Colon (tissue), 2 donors: ENCODE measurements around the gene TFAP2A.

Source experiments
- FAIRE-seq: peaks from 2 replicates; lab custom pipeline; 2012; peaks lifted over from hg19 to GRCh38; lab: Jason Lieb, UNC
- donor health status: control.
- donor health status: control.

TFAP2A gene

DNA sequence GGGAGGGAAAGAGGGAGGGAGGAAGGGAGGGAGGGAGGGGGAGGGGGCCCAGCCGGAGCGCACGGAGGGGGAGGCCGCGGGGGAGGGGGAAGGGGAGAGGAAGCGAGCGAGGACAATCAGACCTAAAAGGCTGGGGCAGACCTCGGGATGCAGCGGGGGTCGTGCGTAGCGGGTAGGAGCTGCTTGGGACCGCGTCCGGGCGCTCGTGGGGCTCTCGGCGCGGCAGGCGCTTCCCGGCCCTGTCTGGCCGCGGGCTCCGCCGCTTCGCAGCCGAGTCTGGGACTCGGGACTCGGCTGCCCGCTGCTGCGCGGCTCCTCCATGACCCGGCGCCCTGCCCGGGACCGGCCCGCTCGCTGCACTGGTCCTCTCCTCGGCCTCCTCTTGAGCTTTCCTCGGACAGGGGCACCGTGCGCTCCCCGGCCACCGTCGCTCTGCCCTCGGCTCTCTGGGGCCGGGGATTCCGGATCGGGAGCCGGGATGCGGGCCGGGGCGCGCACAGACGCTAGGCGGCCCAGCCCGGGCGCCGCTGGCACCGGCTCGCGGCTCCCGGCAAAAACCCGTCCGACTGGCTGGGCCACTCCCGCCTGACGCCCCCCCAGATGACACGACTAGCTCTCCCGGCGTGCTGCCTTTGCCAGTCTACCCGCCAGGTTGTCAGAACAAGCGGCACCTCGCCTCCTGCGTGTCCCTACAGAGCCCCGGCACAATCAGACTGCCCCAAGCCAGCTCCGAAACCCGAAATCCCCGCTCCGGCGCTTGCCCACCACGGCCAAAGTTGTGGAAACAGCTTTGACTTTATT lies 2.2 kb downstream of the TFAP2A start:
- FAIRE-seq: no peak

DNA sequence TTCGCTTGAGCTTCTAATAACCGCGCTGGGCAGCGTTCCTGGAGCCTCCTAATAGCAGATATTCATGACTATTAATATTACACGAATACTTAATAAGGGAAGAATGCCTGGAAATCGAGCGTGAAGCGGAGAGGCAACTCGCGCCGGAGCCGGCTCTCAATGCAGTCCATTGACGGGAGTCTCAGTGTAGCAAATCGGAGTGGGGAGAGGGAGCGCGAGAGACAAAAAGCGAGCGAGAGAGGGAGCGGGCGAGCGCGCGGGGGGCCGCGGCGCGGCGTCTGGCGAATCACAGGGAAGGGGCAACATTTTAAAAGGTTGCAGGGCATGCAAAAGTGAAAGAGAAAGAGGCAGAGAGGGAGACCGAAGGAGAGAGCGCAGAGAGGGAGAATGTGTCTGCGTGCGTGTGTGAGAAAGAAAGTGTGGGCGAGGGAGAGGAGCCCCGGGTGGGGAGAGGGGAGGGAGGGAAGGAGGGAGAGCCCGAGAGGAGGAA lies 2.9 kb downstream of the TFAP2A start:
- FAIRE-seq: no peak

DNA sequence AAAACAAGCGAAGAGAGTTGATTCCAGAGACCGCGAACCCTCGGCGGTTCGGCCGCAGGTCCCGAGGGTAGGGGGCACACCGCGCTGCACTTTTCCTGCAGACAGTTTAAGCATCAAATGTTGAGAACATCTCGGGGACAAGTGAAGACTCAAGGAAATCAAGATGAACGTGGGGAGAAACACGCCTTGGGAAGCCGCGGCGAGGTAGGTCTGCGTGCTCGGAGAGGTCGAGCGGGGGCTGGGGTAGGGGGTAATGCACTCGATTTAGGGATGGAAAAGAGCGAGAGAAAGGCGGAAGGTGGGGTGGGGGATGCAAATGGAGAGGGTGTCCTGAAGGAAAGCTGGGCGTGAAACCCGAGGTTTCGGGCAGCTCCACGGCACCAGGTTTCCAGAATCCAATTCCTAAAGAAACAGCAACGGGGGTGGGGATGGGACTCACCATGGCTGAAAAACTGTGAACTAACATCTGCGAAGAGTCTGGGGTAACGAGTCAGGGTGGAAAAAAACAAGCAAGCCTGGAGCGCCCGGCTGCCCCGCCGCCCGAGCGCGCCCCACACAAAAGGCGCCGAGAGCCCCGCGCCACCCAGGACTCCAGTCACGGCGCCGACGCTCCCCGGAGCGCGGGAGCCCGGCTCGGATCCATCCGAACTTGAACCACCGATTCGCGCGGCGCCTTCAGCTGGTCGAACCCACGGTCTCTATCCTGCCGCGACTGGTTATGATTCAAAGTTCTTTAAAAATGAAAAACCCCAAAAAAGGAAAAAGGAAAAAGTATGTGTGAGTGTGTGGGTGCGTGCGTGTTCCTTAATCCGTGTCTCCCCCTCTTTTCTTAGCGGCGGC lies 3.5 kb downstream of the TFAP2A start:
- FAIRE-seq: no peak

DNA sequence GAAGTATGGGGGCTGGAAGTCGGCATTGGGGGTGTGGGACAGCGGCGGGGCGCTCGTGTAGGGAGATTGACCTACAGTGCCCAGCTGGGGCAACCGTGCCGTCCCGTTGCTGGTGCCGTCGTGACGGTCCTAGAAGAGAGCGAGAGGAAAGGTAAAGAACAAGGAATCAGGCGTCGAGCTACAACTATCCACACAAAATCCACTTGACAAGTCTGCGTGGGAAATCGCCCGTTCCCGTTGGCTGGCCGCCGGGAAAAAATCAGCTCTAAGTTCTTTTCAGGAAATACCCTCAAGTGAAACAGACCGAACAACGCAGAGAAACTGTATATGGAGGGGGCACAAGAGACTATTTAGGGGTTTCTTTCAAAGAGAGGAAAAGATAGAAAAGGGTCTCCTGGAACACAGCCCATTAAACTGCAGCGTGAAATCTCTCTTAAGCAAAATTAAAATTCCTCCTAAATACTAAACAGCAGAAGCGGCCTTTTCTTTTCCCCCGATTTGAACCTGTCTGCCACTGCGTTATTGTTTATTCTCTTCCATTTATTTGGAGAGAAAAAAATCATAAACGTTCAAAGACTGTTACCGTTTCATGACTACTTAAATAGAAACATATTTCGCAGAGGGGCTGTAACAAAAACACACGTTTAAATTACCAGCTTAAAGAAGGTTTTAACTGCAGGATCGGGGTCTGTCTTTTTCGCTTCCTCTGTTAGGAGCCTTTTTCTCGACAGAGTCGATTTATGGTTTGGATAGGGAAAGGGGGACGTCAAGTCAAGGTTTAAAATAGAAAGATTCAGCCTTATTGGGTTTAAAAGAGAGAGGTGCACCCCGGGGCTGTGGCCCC lies 4.4 kb downstream of the TFAP2A start:
- FAIRE-seq: no peak

DNA sequence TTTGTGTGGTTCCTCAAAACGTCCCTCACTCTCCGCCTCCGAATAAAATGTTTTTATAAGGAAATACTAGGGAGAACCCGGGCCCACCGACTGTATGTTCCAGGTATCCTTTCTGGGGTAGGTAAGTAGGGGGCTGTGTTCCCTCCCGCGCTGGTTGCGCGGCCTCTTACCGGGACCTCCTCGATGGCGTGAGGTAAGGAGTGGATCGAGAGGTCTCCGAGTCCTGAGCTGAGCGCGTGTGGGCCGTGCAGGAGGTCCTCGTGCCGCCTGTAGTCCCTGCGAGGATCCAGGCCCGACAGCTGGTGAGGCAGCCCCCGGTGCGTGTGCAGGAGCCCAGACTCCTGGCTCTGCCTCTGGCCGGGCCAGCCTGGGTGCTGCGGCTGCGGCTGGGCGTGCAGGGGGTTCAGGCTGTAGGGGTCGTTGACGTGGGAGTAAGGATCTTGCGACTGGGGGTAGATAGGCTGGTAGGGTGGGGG lies 5.1 kb downstream of the TFAP2A start:
- FAIRE-seq: no peak

DNA sequence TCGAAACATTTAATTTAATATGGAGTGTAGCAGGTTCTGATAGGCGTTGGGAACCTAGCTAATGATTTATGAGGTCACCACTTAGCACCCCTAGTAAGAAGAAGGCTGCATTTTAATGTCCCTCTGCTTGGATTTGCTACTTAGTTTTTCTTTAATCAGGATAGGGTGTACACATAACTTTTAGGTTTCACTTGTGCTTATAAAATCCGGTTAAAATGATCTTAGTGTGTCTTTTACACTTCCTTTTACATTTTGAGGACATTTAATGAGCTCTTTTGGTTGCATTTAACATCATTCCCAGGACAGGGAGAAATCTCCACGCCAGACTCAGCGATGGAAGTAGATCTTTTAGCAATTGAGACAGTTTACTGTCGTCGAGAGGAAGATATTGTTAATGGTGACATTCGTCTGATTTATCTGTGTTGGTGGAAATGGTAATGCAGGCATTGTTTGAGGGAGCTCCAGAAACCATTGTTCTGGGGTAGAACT lies 5.6 kb downstream of the TFAP2A start:
- no peak for FAIRE-seq

DNA sequence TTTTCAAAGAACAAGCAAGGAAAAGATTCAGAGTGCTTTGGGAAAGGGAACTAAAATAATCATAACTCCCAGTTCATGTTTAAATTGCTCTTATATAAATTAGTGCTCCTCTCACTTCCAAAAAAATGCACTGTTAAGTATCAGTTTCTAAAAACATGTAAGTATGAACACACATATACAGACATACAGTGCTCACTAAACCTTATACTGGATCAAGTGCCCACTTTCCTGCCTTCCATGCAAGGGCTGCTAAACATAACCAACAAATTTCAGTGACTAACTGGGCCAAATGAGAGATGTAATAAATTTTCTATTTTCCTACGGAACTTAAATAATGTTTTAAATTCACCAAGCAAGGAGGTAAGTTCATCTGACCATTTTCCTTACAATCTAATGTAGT lies 6.4 kb downstream of the TFAP2A start:
- FAIRE-seq: no peak

DNA sequence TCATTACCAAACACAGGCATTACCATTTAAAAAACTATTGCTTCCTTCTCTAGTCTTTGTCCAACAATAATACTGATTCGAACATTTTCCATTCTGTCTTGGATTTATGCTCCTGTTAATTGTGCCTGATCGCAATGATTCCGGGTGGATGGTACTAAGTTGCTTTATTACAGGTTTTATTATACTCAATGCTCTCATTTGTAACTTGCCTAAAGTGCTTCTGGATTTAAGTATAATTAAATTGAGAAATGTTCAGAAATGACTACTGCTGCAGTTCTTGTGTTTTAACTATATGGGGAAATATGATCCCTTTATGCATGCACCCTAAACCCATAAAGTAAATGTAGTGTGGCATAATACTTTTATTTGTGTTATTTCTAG lies 7.2 kb downstream of the TFAP2A start:
- FAIRE-seq: no peak

DNA sequence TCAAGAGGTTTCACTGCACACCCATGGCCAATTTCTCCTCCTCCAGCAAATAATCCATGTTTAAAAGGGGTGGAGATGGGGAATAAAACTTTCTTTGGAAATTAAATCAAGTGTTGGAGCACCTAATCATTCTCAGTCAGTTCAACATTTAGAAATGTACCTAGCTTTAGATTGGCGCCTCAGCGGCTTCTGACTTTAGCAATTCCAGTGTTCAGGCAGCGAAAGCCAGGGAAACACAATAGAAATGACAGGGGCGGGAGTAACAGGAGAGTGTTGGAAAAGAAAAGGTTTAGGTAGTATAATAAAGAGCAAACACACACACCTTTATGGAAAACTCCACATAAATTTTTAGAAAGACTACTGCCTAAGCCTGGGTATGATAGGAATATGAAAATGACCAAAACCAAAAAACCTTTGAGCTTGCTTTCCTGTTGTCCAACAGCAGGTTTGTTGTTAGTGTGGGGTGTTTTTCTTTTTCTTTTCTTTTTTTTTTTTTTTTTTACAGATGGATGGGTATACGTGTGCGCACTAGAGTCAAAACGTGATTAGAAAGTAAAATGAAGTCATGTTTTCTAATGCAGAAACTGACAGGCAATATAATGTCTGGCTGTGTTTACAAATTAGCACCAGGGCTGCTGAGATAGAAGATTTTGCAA lies 7.7 kb downstream of the TFAP2A start:
- no peak for FAIRE-seq

DNA sequence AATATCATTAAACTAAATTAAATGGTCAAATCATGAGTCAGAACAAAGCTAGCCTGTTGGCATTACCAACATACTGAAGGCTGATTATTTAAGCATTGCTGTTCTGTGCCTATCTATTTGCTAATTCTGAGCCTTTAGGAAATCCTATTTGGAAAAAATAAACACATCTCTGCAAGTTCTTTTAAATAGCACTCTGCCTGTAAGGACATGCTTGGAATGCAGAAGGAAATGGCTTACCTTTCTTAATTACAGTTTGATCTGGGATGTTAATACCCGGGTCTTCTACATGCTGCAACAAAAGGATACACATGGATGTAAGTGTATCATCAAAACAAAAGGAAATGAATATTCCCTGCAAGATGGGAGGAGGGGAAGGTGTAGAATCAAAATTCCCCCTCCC lies 8.3 kb downstream of the TFAP2A start:
- FAIRE-seq: no peak

DNA sequence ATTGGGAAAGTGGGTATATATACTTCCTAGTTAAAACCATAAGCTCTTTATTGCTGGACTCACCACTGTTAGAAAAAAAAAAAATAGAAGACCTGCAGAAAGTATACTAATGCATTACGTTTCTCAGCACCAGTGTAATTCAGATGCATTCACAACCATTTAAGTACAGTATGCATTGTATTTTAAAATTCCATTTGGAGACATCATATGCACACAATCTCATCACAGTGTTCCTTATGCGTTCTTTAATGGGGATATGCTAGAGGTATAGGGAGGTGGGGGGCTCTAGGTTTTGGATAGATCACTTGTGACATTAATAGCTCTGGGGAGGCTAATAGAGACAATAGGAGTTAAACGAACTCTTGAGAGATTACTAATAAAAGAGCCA lies 9.4 kb downstream of the TFAP2A start:
- FAIRE-seq: no peak

DNA sequence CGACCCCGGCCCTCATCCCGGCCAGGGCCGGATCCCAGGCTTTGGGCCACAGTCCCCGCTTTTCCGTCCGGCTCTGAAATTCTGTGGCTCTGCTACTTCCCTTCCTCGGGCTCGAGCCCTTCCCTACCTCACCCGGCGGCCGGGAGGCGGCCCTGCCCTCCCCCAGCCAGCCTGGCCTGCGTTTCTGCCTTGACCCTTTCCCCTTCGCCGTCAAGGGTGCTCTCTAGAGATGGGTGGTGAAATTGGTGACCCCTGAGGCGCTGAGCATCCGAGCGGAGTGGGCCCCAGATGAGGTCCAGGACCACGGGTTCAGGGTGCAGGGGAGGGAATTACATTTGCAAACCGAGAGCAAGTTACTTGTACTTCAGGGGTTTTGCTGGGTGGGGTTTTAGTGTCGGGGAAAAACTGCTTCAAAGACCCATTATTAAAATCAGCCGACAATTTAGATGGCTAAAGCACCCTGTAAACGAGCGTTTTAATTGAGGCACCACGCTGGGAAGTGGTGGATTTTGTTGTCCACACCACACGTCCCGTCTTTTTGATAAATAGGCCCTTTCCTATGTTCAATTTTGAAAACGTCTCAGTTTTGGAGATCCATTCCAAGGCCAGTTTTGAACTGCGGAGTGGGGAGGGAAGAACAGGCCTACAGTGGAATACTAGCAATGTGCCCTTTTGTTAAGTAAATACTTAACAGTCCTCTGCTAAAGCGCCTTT lies 9.9 kb downstream of the TFAP2A start:
- no peak for FAIRE-seq

DNA sequence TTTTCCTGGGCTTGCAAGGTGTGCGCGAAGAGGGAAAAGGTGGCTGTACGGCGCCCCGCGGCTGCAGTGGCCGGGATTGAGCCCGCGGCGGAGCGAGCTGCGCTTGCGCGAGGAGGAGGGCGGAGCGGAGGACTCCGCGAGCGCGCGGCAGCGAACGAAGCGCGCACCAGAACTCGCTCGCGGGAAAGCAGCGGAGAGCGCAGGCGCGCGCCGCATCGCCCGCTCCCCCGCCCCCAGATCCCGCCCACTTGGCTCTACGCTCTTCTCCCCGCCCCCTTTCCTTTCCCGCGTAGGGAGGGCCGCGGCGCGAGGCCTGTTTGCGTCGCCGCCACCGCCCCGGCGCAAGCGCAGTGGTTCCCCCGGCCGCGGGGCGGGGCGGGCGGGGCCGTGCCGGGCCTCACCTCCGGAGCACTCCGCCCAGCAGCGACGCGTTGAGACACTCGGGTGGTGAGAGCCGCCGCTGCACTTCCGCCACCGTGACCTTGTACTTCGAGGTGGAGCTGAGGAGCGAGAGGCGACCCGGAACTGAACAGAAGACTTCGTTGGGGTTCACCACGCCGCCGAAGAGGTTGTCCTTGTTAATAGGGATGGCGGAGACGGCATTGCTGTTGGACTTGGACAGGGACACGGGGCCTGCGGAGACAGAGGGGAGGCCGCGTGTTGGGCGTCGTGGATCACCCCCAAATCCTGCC lies 10.6 kb downstream of the TFAP2A start:
- FAIRE-seq: no peak

DNA sequence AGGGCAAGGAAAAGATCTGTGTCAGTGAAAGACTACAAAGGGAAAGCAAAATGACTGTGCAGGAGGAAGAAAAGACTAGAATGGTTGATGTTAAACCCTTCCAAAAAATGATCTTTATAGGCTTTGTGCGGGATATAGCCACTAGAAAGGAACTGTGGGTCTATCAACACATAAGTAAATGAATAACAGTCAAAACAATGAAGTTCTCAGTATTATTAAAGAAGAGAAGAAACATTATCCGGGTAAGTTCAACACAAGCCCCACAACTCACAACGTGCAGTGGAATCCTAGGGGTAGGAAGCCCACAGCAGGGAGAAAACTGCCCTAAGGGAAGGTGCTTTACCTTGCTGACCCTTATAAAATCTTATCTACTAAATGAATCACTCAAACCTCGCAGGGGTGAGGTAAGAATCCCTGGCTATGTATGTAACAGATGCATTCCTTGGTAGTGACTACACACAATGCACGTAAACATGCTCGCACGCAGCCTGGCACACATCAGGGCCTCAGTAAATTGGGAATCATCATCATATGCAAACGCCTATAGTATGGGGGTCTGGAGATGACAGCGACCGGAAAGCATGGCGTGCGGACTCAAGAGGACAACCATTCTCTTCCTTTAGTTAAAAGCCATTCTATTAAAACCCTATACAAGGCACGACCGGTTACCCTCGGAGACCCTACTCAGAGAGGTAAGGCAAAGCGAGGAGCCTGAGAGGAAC lies 11.3 kb downstream of the TFAP2A start:
- no peak for FAIRE-seq

DNA sequence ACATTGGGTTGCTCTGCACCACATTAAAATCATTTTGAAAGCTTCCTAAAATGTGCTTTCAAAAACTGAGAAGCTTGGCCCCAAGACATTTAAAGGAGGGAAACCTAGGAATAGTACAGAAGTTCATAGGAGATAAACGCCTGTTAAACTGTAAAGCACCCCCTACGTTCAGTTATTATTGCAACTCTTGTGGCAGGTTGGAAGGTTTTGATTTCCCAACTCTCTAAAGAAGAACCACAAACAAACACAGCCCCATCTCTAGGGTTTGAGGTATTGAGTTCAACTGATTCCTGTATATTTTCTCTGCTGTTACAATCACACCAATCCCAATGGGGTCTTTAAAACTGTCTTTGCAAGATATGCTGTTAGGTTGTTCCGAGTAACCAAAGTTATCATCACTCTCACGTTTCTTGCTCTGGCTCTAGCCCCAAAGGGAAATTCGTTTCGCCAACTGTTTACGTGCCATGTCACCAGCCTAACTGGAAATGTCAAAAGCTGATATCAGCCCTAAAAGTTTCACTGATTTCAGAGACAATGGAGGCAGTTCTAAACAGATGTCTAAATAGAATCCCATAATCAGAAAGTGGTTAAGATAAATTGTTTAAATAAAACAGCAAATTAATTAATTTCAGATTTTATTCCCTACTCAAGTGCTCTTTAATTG lies 12.1 kb downstream of the TFAP2A start:
- no peak for FAIRE-seq

DNA sequence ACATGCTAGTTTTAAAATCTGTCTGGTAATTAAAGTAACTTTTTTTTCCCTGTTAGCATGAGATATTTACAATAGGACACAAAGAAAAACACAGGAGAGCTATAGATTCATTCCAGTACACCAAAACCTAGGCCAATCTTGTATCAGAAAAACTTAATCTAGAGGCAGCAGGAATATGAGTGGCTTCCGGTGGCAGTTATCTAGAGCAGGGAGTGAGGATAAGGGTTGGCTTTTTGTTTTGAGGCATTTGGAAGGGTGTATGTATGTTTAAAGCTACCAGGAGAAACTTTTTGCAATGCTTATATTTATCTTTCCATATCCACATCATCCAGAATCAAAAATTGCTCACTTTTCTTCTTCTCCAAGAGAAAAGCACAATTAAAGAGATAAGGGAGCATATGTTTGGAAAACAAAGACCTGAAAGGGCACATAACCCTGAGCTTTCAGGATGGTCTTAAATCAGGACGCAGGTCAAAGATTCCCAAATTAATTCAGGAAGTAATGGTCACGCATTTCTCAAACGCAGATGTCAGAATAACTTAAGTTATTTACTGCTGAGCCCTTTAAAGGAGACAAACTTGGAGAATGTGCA lies 13.1 kb downstream of the TFAP2A start:
- no peak for FAIRE-seq

DNA sequence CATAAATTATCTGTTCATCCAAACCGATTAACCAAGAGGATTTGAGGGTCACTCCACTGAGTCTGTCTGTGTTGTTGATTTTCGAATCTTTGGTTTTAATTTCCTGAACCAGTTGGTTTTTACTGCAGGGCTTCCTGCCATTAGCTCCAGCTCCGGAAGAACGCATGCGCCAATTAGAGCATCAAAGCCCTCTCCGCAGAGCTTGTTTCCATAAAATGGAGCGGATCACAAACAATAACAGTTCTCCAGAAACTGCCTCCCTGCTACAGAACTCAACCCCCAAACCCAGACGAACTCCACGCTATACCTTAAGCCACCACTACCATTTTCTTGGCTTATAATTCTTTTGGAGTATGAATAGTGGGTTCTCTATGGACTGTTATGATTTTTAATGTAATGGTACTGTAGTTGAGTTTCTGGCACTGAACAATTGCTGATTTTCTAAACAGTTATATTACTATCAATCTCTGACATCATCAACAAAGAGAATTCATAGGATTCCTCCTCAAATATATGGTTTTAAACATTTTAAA lies 13.8 kb downstream of the TFAP2A start:
- FAIRE-seq: no peak

DNA sequence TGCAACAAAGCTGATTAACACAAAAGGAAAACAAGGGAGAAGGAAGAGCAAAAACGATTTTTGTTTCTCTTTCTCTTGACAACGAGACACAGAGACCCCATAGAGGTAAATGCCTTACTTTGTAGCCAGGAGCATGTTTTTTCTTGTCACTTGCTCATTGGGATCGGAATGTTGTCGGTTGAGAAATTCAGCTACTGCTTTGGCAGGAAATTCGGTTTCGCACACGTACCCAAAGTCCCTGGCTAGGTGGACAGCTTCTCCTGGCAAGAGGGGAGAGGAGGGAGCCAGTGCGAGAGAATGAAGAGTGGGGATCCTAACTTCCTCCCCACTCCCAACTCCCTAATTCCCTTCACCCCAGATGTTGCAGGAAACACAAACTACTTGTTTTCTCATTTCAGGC lies 14.5 kb downstream of the TFAP2A start:
- FAIRE-seq: no peak
